Thyroid gland (tissue), 4 donors: ENCODE data around the gene TM9SF3.

Source experiments
- POLR2A ChIP-seq, 2 donors: fragments of 450-650 bp; IDR thresholded peaks; one replicate each; pipeline ENCODE4 v1.6.1; 2017; ENCODE audit warnings: antibody characterized with exemption in 2 of 2, mild to moderate bottlenecking in 2 of 2, moderate library complexity in 1 of 2
- TF ChIP-seq, protein P1 (sequence below), 6 experiments: fragments of 200-600 bp in 3 of 6; fragments of 450-650 bp in 3 of 6; sonication (generic) in 3 of 6; IDR thresholded peaks; one replicate each; pipeline ENCODE4 v1.5.1; 2016 to 2019; ENCODE audit warnings: antibody characterized with exemption in 6 of 6, mild to moderate bottlenecking in 2 of 6, inconsistent platforms in 1 of 6, moderate library complexity in 1 of 6

DNA sequence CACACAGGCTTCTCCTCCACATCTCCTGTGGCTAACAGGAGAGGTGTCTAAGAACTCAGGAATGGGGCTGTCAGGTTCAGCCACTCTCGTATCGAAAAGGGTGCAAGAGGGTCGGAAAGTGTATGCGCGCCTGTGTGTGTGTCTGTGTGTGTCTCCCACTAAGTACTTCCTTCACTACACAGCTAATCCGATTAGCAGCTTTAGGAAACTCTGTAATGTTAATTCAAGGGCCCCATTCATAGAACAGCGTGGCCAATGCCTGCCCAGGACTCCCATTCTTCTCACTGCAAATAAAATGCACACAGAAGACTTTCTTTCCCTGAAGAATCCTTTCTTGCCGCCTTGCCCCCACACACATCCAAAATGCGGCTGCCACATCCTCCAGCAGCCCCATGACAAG is 112.9 kb downstream of the TM9SF3 start:
- TF ChIP-seq POLR2A (IDR thresholded peaks at IDR 0.05) = no peak
- TF ChIP-seq, protein P1, sequence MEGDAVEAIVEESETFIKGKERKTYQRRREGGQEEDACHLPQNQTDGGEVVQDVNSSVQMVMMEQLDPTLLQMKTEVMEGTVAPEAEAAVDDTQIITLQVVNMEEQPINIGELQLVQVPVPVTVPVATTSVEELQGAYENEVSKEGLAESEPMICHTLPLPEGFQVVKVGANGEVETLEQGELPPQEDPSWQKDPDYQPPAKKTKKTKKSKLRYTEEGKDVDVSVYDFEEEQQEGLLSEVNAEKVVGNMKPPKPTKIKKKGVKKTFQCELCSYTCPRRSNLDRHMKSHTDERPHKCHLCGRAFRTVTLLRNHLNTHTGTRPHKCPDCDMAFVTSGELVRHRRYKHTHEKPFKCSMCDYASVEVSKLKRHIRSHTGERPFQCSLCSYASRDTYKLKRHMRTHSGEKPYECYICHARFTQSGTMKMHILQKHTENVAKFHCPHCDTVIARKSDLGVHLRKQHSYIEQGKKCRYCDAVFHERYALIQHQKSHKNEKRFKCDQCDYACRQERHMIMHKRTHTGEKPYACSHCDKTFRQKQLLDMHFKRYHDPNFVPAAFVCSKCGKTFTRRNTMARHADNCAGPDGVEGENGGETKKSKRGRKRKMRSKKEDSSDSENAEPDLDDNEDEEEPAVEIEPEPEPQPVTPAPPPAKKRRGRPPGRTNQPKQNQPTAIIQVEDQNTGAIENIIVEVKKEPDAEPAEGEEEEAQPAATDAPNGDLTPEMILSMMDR (IDR thresholded peaks at IDR 0.05) = no peak
